Myocyte (in vitro differentiated cells): ENCODE results near the gene TPH1. TPM values are rescaled to one million over a fixed set of nuclear protein-coding genes. Genes with fewer than 3 reads are reported as not detected.

ENCODE experiments used
- DNase-seq: peaks from one replicate; pipeline ENCODE4 v3.0.0-alpha.2; 2012; ENCODE audit warnings: low read depth
- polyA plus RNA-seq: library from polyadenylated mRNA; unstranded; fragments of >200 nt; gene quantifications from one replicate; pipeline ENCODE4 v1.2.1, GENCODE V29; 2012; ENCODE audit warnings: missing spikeins
- total RNA-seq: library from RNA; depleted of rRNA; stranded (reverse); fragments of >200 nt; gene quantifications from 2 replicates; pipeline ENCODE4 v1.2.3, GENCODE V29; 2014

Gene TPH1
- total RNA-seq, result not detected in 2 replicates
- 0.04 TPM for polyA plus RNA-seq

GRCh38 chr11:18046116-18046777 is at the start of gene TPH1:
TPH1 (minus strand) TSS chr11:18046269; CDS start chr11:18040762, 5,507 bp downstream.
- DNase-seq, result peak; percentile 13

DNA sequence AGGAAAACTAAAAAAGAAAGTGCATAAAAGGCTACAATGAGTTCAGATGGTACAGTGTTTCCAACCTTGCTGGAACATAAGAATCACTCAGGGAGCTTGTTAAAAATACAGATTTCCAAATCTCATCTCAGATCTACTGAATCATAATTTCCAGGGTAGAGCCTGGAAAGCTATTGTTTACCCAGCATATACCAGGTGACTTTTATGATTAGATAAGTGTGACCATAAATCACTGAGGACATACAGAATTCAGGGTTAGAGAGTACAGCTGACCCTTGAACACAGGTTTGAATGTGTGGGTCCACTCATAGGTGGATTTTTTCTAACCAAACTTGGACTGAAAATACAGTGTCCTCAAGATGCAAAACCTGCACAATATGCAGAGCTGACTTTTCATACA is 47.9 kb upstream of the TPH1 start:
- no peak for DNase-seq

GRCh38 chr11:18091731-18092130 is 45.7 kb upstream of the TPH1 start:
- no peak for DNase-seq

DNA sequence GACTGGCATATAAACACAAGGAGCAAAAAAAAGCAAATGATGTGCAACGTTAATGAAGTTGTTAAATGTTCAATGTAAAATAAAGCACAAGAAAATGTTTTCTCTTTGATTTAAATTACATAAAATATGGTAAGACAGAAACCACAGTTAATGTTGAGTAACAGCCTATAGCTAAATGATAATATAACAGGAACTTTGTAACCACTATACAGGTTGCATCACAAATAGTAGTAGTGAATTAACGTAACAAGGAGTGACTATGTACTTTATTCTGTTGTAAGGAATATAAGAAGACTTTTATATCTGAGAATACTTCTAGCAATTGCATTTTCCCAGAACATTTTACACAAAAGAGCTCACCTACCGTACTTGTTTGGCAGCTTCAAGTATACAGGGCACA is 42.9 kb upstream of the TPH1 start:
- DNase-seq, result no peak

DNA sequence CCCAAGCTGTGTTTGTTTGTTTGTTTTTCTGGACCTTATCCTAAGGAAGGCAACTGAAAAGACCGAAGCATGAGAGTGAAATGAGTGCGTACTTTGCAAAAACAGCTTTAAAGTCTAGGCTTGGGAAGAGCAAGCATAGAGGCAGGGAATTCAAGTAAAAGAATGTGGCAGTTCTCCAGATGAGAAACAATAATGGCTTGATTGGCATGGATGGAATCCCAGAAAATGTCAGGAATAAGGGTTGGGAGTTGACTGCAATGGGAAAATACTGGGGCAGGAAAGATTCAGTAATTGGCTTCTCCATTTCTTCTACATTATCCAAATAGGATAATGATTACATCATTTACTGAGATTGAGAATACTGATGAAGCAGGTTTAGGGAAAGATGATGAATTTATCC is 42.3 kb upstream of the TPH1 start:
- DNase-seq, result no peak

DNA sequence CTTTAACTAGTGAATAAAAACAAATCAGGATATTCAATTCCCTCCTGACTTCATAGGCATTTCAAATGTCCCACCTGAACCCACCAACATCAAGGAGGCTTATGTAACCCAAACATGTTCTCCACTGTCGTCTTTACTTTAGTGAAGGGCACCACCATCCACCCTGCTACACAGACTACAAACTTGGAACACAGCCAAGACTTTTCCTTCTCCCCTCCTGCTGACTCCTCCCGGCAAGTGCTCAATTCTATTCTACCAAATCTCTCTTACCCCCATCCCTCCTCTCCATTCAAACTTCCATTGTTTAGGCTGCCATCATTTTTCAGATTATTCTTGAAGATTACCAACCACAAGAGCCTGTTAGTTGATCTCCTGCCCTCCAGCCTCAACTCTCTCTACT is 35.5 kb upstream of the TPH1 start:
- DNase-seq, result no peak

GRCh38 chr11:18080451-18080850 is 34.4 kb upstream of the TPH1 start:
- no peak for DNase-seq

DNA sequence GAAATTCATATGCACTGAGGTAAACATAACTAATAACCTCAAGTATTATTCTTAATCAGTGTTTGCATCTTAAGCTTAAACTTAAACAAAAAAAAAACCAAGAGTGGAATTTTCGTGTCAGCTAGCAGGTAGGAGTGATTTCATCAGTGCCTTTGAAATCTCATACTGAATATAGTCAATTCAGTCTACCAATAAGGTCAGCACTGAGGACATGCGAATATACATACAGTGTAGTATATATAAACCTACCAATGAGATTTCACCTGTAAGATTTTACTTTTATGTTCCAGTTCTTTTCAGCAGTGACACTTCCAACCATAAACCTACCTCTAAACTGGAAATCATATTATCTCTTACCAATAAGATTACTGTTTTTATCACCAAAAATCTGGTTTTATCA is 32.8 kb upstream of the TPH1 start:
- DNase-seq, result no peak

GRCh38 chr11:18075444-18075843 is 29.4 kb upstream of the TPH1 start:
- no peak for DNase-seq

DNA sequence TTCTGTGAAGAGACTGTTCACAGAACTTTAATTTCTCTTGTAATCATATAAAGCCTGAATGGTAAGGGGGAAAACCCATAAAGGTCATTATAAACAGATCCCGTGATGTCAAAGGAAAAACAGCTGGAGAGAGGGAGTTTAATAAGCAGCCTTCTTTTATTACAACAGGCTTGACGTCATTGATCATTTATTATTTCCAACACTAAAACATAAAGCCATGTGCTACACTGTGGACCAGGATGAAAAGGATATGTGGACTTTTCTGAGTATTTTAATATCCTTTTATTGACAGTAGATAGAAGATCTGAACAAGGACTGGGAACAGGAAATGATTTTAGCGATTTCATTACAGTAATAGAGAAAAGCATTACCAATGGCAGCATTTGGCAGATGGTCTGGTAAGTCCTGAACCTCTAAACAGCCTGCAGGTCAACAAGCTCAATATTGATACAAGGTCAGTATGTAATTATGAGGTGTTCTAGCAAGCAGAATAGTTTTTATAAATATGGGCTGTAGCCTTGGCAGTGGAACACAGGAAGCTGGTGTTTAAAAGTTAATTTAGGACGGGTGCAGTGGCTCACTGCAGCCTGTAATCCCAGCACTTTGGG is 25.1 kb upstream of the TPH1 start:
- no peak for DNase-seq

- DNase-seq, result no peak
These were observed 21.3 kb upstream of the TPH1 start for GRCh38 chr11:18067372-18067771.

DNA sequence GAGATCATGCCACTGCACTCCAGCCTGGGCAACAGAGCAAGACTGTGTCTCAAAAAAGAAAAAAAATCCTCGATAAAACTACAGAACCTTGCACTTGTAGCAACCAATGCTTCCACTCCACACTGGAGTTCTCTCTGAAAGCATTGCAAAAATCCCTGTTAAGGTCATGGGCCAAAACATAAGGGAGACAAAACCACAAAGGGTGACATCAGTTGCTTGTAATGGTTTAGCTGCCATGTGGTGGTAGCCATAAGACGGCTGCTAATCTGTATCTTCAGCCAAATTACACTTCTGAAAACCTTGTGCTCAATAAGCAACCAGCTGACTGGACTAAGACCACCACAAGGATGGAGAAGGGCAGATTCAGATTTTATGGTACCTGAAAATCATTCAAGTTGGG is 20.6 kb upstream of the TPH1 start:
- DNase-seq, result peak; percentile 80

- no peak for DNase-seq
These were observed 19.5 kb upstream of the TPH1 start for GRCh38 chr11:18065572-18065971.

DNA sequence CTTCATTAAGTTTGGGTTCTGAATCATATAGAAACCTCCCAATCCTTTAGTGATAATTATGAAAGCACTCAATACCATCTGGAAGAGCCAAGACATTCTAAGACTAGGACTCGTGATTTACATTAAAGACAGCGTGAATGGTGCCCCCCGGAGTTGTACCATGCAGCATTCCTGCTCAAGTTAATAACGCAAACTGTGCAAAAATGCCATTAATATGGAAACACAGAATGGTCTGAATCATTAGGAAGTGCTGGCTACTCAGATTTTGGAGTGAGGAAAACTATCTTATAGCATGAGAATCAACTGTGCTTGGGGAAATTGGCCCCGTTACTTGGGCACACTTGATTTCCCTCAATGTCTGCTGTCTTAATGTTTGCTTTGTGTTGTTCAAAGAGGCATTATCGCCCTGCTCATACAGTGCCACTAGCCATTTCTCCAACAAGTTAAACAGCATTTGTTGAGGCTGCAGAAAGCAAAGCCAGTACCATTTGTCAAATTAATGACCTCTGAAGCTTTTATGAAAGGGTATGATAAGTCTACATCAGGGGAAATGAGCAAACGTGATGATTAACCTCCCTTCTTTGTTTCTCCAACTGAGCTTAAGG is 18.5 kb upstream of the TPH1 start:
- no peak for DNase-seq

GRCh38 chr11:18063862-18064434 is 17.9 kb upstream of the TPH1 start:
- DNase-seq, result no peak

- DNase-seq, result peak; percentile 30
These were observed 17.1 kb upstream of the TPH1 start for GRCh38 chr11:18063125-18063524.

DNA sequence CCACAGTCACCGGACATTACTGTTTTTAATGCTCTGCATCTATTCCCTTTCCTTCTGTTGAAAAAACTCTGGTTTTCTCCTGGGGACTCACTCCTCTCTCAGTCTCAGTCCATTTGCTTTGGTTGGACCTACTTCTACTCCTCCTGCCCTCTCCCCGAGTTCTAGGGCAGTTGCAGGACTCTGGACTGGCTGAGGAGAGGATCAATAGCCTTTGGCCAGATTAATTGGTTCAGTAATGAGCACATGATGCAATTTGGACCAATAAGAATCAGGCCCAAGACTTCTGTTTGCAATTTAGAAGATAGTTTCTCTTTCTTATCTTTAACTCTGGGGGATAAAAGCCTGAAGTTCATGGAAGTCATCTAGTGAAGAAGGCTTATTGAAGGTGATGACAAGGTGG is 15.3 kb upstream of the TPH1 start:
- no peak for DNase-seq

- DNase-seq, result no peak
These were observed 10.6 kb upstream of the TPH1 start for GRCh38 chr11:18056561-18057181.

DNA sequence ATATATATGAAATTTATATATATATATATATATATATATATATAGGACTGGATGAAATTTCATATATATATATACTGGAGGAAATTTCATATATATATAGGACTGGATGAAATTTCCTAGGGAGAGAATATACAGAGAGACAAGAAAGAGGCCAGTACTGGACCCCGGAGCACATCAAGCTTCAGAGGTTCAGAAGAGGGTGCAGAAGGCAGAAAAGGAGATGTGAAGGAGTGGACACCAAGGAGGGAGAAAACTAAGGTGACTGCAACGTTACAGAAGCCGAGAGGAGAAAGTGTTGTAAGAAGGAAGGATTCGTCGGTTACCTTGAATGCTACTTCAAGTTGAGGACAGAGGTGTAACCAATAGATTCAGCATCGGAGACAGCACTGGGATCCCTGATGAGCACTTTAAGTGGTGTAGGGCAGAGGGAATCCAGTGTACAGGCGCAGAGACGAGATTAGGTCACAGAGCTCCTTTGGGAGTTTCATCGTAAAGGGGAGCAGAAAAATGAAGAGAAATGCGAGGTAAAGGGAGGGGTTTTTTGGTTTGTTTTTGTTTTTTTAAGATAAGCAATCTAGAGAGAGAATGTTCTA is 8.5 kb upstream of the TPH1 start:
- DNase-seq, result no peak

- no peak for DNase-seq
These were observed 4.8 kb upstream of the TPH1 start for GRCh38 chr11:18050848-18051247.

DNA sequence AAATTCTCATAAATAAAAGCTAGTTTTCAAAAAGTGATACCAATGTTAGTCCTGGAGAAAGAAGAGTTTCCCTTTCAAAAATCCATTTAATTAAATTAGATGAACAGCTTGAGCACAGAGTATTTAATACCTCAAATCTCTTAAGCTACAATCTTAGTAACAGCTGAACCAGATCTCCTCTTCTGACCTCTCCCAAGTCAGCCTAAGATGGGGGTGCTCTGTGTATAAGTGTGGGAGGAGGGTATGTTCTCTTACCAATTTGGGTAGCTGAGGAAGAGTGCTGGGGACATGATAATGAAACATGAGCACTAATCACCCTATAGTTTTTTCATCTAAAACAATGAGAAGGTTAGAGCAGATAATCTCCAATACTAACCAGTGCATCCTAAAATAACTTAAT is 9.6 kb downstream of the TPH1 start:
- no peak for DNase-seq

GRCh38 chr11:18027475-18027874 is 18.6 kb downstream of the TPH1 start:
- DNase-seq, result no peak
